Measurements from ENCODE around the gene THSD7A. TPM values are rescaled to one million over a fixed set of nuclear protein-coding genes. Genes with fewer than 3 reads are reported as not detected.

The THSD7A gene
- total and polyA plus RNA-seq, 2 of the 8 experiments (the other 6 are each of a cell fraction or from before 2014, with no cell fraction given) = 0.44 to 1.2 TPM

- H4K91ac ChIP-seq (replicated peaks; ENCODE audit: insufficient read length, low read length) = no peak overlapping the region
- no peak for FAIRE-seq
- H3K18ac ChIP-seq (ENCODE audit: extremely low read depth, low read length) = no peak overlapping the region
- no peak overlapping the region for H3K4me3 ChIP-seq (ENCODE audit: extremely low read depth in 1 of 4, insufficient read depth in 2 of 4, low read depth in 3 of 4, low read length in 4 of 4)
- no peak overlapping the region for H3K56ac ChIP-seq (replicated peaks; ENCODE audit: insufficient read length, low read depth, low read length)
- no peak overlapping the region for H2AK5ac ChIP-seq (ENCODE audit: low read depth, low read length)
- H2BK12ac ChIP-seq (ENCODE audit: low read depth, low read length) = no peak overlapping the region
- ChIA-PET POLR2A (ENCODE audit: partially characterized antibody) (no interaction called here), CTCF (ENCODE audit: partially characterized antibody) (interaction anchor here (1.7 to 3.7 kb wide), 2 partner anchors 11 to 139 kb away, joined by 4 to 20 read pairs; no protein-coding TSS in a partner anchor)
- no peak overlapping the region for H3K9ac ChIP-seq (replicated peaks in 1 of 4; ENCODE audit: extremely low read depth in 1 of 4, low read depth in 3 of 4, low read length in 3 of 4)
- DNase-seq (ENCODE audit: low read depth in 1 of 2, low spot score in 2 of 2) = no peak
- H3K4ac ChIP-seq (replicated peaks; ENCODE audit: insufficient read length, low read depth, low read length) = no peak overlapping the region
- no peak overlapping the region for H2BK5ac ChIP-seq (ENCODE audit: low read depth, low read length)
- H3K14ac ChIP-seq (ENCODE audit: insufficient read length) = no peak overlapping the region
- no peak overlapping the region for H2BK20ac ChIP-seq (ENCODE audit: low read length)
- H2BK120ac ChIP-seq (replicated peaks; ENCODE audit: low read depth, low read length) = no peak overlapping the region
- H4K5ac ChIP-seq (ENCODE audit: insufficient read length, low read depth, low read length) = no peak overlapping the region
- no peaks in the 10 kb centered on the region for H3K79me1 ChIP-seq (ENCODE audit: low read depth, low read length)
- H4K20me1 ChIP-seq (replicated peaks in 1 of 2; ENCODE audit: control insufficient read depth in 1 of 2, insufficient read depth in 2 of 2, low read length in 2 of 2) = no peaks in the 10 kb centered on the region
- H3K23ac ChIP-seq (ENCODE audit: insufficient read length) = no peak overlapping the region
- no peak overlapping the region for H2AFZ ChIP-seq (ENCODE audit: low read length)
- H3K79me2 ChIP-seq (ENCODE audit: control insufficient read depth in 1 of 2, insufficient read depth in 2 of 2, low read length in 2 of 2) = no peaks in the 10 kb centered on the region
- no peaks in the 10 kb centered on the region for H3K23me2 ChIP-seq (ENCODE audit: low read depth, low read length)
- WGBS, 2 experiments (ENCODE audit: extremely low coverage in 1 of 2, insufficient coverage in 1 of 2, insufficient read length in 1 of 2, insufficient replicate concordance in 2 of 2, low coverage in 1 of 2, low lambda C conversion rate in 2 of 2, missing lambda C conversion rate in 1 of 2) = 94% methylated on average over 2 of the region's 2 CpGs; no CpG with 5 or more reads in 1 of the 2 experiments
- H2BK15ac ChIP-seq (ENCODE audit: low read length) = no peak overlapping the region
- H3K36me3 ChIP-seq (ENCODE audit: control insufficient read depth in 2 of 4, insufficient read depth in 4 of 4, low read length in 3 of 4) = no peaks in the 10 kb centered on the region
- H3K27ac ChIP-seq (ENCODE audit: low read depth, low read length) = no peak overlapping the region
- H4K8ac ChIP-seq (ENCODE audit: extremely low read depth, insufficient read depth, low read length) = no peak overlapping the region
- H3K27me3 ChIP-seq (replicated peaks in 1 of 4; ENCODE audit: control insufficient read depth in 3 of 4, extremely low read depth in 1 of 4, insufficient read depth in 3 of 4, low read length in 3 of 4) = no peaks in the 10 kb centered on the region
- H3K4me2 ChIP-seq (ENCODE audit: insufficient read depth in 1 of 2, low read depth in 2 of 2, low read length in 2 of 2) = no peak overlapping the region
- peaks cover 0 to 5% (median 2%) of the 10 kb centered on the region in 4 experiments; a peak in 4 of 7 replicates for H3K4me1 ChIP-seq (replicated peaks in 1 of 4; ENCODE audit: control insufficient read depth in 3 of 4, insufficient read depth in 4 of 4, low read length in 3 of 4)
- H3K9me3 ChIP-seq (ENCODE audit: insufficient read depth in 2 of 2, low read depth in 1 of 2, low read length in 1 of 2) = no peaks in the 10 kb centered on the region
- TF ChIP-seq JUN (IDR thresholded peaks at IDR 0.05; ENCODE audit: low read depth, low read length) (no peak), CBX8 (IDR thresholded peaks at IDR 0.05; ENCODE audit: borderline replicate concordance, low read depth, low read length) (no peak), ZNF274 (IDR thresholded peaks at IDR 0.05; ENCODE audit: borderline replicate concordance, extremely low read depth, low read length) (no peak), SIN3A (conservative IDR thresholded peaks at IDR 0.05 in 1 of 2, IDR thresholded peaks at IDR 0.05 in 1 of 2; ENCODE audit: low read depth in 1 of 2, low read length in 2 of 2) (no peak), SIX5 (IDR thresholded peaks at IDR 0.05; ENCODE audit: low read depth, low read length) (no peak), KDM1A (IDR thresholded peaks at IDR 0.05; ENCODE audit: borderline replicate concordance, low read length) (no peak), RNF2 (IDR thresholded peaks at IDR 0.05; ENCODE audit: borderline replicate concordance, low read depth, low read length, missing control alignments, poor library complexity, severe bottlenecking) (no peak), NRF1 (IDR thresholded peaks at IDR 0.05; ENCODE audit: low read depth, low read length) (no peak), MAFK (IDR thresholded peaks at IDR 0.05; ENCODE audit: low read depth, low read length) (no peak), RAD21 (IDR thresholded peaks at IDR 0.05 in 1 of 2, conservative IDR thresholded peaks at IDR 0.05 in 1 of 2; ENCODE audit: low read depth in 2 of 2, low read length in 2 of 2) (no peak), POLR2AphosphoS5 (IDR thresholded peaks at IDR 0.05; ENCODE audit: low read depth, low read length) (no peak), FOSL1 (IDR thresholded peaks at IDR 0.05; ENCODE audit: insufficient read depth, low read depth, low read length) (no peak)
- TF ChIP-seq, protein P1, sequence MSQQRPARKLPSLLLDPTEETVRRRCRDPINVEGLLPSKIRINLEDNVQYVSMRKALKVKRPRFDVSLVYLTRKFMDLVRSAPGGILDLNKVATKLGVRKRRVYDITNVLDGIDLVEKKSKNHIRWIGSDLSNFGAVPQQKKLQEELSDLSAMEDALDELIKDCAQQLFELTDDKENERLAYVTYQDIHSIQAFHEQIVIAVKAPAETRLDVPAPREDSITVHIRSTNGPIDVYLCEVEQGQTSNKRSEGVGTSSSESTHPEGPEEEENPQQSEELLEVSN (IDR thresholded peaks at IDR 0.05) = no peak
Observed at GRCh38 chr7:11332865-11333228, 499.2 kb downstream of the THSD7A start.

Data from H1 (cell line).